Urinary bladder (tissue), 4 donors: Measurements from ENCODE around the gene MSLN. TPM values are rescaled to one million over a fixed set of nuclear protein-coding genes. Genes with fewer than 3 reads are reported as not detected.
A peak's percentile ranks its signal among the peaks of the same experiment; 100 is the strongest.
"Not testable (repeated sequence)": the region's sequence is repeated elsewhere in the genome, so short reads cannot be mapped to it uniquely, and the experiment has no call there.

Source experiments
- DNase-seq: peaks from one replicate; pipeline ENCODE4 v3.0.0-alpha.2; 2015; ENCODE audit errors: extremely low spot score
- H3K27ac ChIP-seq: one replicate; pipeline ENCODE4 v1.5.1; 2013; ENCODE audit warnings: low read depth, mild to moderate bottlenecking, moderate library complexity
- H3K36me3 ChIP-seq: one replicate; pipeline ENCODE4 v1.6.1; 2013; ENCODE audit warnings: mild to moderate bottlenecking, moderate library complexity; ENCODE audit not compliant: insufficient read depth
- H3K4me1 ChIP-seq: one replicate; pipeline ENCODE4 v1.6.1; 2013; ENCODE audit warnings: mild to moderate bottlenecking, moderate library complexity; ENCODE audit not compliant: insufficient read depth
- H3K4me3 ChIP-seq: one replicate; pipeline ENCODE4 v1.5.1; 2013; ENCODE audit warnings: low read depth, low read length
- WGBS: extraction: QIAGEN DNeasy Blood & Tissue Kit; methylation state at CpG from one replicate; pipeline ENCODE4 v1.1.7; 2013; 5-methylcytosine and 5-hydroxymethylcytosine counted together
- polyA plus RNA-seq: library from polyadenylated mRNA; stranded (reverse); fragments of 200-250 nt; gene quantifications from one replicate; pipeline ENCODE4 v1.2.3, GENCODE V29; 2013
- total RNA-seq: library from RNA; depleted of rRNA; stranded (reverse); fragments of >200 nt; gene quantifications from one replicate; pipeline ENCODE4 v1.2.3, GENCODE V29; 2014
- donor health status: healthy with polysubstance abuse.
- donor health status: healthy.

The MSLN gene
- total and polyA plus RNA-seq, 2 donors, result 0.41 to 0.74 TPM

DNA sequence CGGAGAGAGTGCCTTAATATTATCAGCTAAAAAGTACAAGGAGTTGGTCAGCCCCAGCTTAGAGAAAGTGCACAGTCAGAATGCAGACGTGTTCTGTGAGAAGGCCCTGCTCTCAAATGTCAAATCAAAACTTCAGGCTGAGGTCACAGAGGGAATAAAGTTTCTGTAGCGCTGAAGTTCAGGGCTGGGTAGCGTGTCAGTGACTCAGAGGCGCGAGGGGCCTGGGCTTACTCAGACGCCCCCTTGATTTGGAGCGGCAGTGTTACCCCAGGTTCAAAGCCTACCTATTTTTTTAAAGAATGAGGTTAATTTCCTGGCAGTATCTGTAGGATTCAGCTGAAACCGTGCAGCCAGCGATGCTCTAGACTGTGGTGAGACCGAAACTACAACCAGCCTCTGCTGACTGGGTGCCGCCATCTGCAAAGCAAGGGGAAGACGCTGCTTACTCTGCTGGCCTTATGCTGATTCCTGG, 24.5 kb upstream of the MSLN start:
- H3K36me3 ChIP-seq, result no peaks in the 10 kb centered on the region
- DNase-seq, result no peak
- H3K4me1 ChIP-seq, result no peaks in the 10 kb centered on the region
- H3K27ac ChIP-seq, result no peak overlapping the region
- no peak overlapping the region for H3K4me3 ChIP-seq
- WGBS, result 88% methylated on average over 13 of the region's 13 CpGs

DNA sequence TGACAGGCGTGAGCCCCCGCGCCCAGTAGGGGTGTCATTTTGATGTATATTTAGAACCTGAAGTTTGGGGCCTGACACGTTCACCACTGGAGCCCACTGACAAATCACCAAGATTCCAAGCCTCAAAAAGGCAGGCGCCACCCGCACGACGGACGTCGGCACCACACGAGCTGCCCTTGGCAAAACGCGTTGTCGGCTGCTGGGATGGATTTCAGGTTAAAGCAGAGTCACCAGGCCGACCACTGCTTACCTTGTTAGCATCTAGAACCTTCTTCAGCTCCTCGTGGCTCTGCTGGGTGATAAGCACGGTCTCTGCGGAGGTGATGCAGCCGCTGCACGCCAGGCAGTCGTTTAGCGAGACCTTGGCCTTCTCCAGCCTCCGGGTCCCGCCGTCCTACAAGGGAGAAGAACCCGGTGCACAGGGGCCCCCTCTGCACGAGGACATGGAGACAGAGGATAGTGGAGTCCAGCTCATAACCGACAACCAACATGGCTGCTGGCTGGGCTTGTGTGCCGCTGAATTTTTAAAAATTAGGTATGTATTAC, 23.5 kb upstream of the MSLN start:
- Histone ChIP-seq H3K36me3 (no peaks in the 10 kb centered on the region), H3K4me3 (no peak overlapping the region), H3K4me1 (no peaks in the 10 kb centered on the region), H3K27ac (no peak overlapping the region)
- no peak for DNase-seq
- WGBS, result 95% methylated on average over 29 of the region's 29 CpGs

- Histone ChIP-seq H3K4me3 (peak overlapping the region; percentile 96), H3K27ac (no peak overlapping the region)
Measured at GRCh38 chr16:739560-740458, 20.7 kb upstream of the MSLN start.

GRCh38 chr16:740459-740763, 20.1 kb upstream of the MSLN start:
- DNase-seq, result no peak
- Histone ChIP-seq H3K27ac (no peak overlapping the region), H3K4me1 (no peaks in the 10 kb centered on the region), H3K36me3 (no peaks in the 10 kb centered on the region), H3K4me3 (peak overlapping the region; percentile 96)
- under 1% methylated on average over 22 of the region's 22 CpGs for WGBS

More at GRCh38 chr16:739560-740458, 20.7 kb upstream of the MSLN start:
- 45% methylated on average over 38 of the region's 38 CpGs for WGBS
- DNase-seq, result no peak
- H3K36me3 ChIP-seq, result no peaks in the 10 kb centered on the region
- no peaks in the 10 kb centered on the region for H3K4me1 ChIP-seq

- Histone ChIP-seq H3K4me1 (no peaks in the 10 kb centered on the region), H3K36me3 (no peaks in the 10 kb centered on the region), H3K4me3 (peak within 1 kb of the TSS; percentile 96), H3K27ac (no peak within 1 kb of the TSS)
- WGBS, result 1% methylated on average over 79 of the region's 79 CpGs
- no peak for DNase-seq
Measured at GRCh38 chr16:740764-741505, 19.6 kb upstream of the MSLN start, which contains the start of gene CIAO3. Gene CIAO3, minus strand, starts transcription at chr16:740997. Its CDS starts 12 bp downstream, at chr16:740985.

- no peaks in the 10 kb centered on the region for H3K36me3 ChIP-seq
- H3K4me3 ChIP-seq, result no peak overlapping the region
- H3K4me1 ChIP-seq, result no peaks in the 10 kb centered on the region
- no peak overlapping the region for H3K27ac ChIP-seq
- WGBS, result 87% methylated on average over 15 of the region's 15 CpGs
- no peak for DNase-seq
Measured at GRCh38 chr16:741986-742629, 18.4 kb upstream of the MSLN start.

GRCh38 chr16:742894-743293, 17.6 kb upstream of the MSLN start:
- 82% methylated on average over 14 of the region's 14 CpGs for WGBS
- not testable (repeated sequence) for H3K36me3 ChIP-seq, H3K4me3 ChIP-seq, H3K4me1 ChIP-seq, H3K27ac ChIP-seq, DNase-seq

GRCh38 chr16:743794-744500, 16.6 kb upstream of the MSLN start:
- no peak overlapping the region for H3K27ac ChIP-seq
- H3K36me3 ChIP-seq, result no peaks in the 10 kb centered on the region
- H3K4me1 ChIP-seq, result no peaks in the 10 kb centered on the region
- WGBS, result 83% methylated on average over 21 of the region's 21 CpGs
- no peak overlapping the region for H3K4me3 ChIP-seq
- DNase-seq, result no peak

GRCh38 chr16:745739-746138, 14.8 kb upstream of the MSLN start:
- H3K4me3 ChIP-seq, result no peak overlapping the region
- 4% methylated on average over 14 of the region's 14 CpGs for WGBS
- H3K4me1 ChIP-seq, result no peaks in the 10 kb centered on the region
- DNase-seq, result no peak
- H3K36me3 ChIP-seq, result no peaks in the 10 kb centered on the region
- no peak overlapping the region for H3K27ac ChIP-seq

DNA sequence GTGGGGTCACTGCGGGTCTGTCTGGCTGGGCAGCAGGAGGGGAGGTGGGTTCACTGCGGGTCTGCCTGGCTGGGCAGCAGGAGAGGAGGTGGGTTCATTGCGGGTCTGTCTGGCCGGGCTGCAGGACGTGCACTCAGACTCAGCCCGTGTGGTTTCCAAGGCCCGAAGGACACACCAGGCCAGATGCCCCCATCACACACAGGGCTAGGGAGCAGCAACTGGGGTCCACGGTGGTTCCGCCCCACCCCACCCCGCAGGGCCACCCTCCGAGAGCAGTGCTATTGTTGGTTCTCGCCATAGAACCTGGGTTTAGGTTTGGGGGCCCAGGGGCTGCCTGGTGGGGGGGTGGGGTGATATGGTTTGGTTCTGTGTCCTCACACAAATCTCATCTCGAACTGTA, 13.9 kb upstream of the MSLN start:
- no peak for DNase-seq
- WGBS, result 78% methylated on average over 13 of the region's 13 CpGs
- no peaks in the 10 kb centered on the region for H3K36me3 ChIP-seq

DNA sequence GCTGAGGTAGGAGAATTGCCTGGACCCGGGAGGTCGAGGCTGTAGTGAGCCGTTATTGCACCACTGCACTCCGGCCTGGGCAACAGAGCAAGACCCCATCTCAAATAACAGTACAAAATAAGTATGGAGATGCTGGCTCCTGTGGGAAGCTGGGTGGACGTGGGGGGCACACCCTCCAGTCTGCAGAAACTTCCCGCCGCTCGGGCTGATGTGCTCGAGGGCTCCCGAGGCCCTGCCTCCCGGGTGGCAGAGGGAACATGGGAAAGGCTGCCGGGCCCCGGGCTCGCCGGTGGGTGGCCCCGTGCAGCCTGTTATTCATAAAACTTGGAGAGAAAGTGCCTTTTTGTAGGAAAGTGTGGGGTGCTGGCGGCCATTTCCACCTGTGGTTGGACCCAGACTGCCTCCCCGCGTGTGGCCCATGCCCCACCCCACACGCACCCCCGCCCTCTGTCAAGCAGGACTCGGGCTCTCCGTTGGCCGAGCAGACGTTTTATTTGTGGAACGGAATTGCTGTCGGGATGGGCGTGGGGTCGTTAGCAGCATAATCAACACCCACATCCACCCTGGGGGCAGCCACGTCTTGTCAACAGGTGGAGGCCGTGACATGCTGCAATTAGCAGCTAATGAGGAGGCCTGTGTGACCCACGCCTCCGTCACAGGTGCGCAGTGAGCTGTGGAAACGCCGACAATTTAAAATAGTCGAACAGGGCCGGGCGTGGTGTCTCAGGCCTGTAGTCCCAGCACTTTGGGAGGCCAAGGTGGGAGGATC, 12.4 kb upstream of the MSLN start:
- DNase-seq, result no peak
- H3K4me3 ChIP-seq, result no peak overlapping the region
- 79% methylated on average over 39 of the region's 39 CpGs for WGBS
- H3K27ac ChIP-seq, result no peak overlapping the region
- H3K36me3 ChIP-seq, result no peaks in the 10 kb centered on the region
- no peaks in the 10 kb centered on the region for H3K4me1 ChIP-seq

More for the DNA sequence above, 13.9 kb upstream of the MSLN start:
- Histone ChIP-seq H3K4me1 (no peaks in the 10 kb centered on the region), H3K27ac (no peak overlapping the region), H3K4me3 (no peak overlapping the region)

GRCh38 chr16:749010-749409, 11.5 kb upstream of the MSLN start:
- Histone ChIP-seq H3K27ac (no peak overlapping the region), H3K4me3 (no peak overlapping the region)

More at GRCh38 chr16:749010-749409, 11.5 kb upstream of the MSLN start:
- no peak for DNase-seq
- H3K36me3 ChIP-seq, result no peaks in the 10 kb centered on the region
- 90% methylated on average over 6 of the region's 6 CpGs for WGBS
- H3K4me1 ChIP-seq, result no peaks in the 10 kb centered on the region
